ENCODE measurements around the gene MMD.
A peak's percentile ranks its signal among the peaks of the same experiment; 100 is the strongest.

MMD gene

GRCh38 chr17:55351226-55351625, 70.4 kb downstream of the MMD start:
- TF ChIP-seq, protein P1, sequence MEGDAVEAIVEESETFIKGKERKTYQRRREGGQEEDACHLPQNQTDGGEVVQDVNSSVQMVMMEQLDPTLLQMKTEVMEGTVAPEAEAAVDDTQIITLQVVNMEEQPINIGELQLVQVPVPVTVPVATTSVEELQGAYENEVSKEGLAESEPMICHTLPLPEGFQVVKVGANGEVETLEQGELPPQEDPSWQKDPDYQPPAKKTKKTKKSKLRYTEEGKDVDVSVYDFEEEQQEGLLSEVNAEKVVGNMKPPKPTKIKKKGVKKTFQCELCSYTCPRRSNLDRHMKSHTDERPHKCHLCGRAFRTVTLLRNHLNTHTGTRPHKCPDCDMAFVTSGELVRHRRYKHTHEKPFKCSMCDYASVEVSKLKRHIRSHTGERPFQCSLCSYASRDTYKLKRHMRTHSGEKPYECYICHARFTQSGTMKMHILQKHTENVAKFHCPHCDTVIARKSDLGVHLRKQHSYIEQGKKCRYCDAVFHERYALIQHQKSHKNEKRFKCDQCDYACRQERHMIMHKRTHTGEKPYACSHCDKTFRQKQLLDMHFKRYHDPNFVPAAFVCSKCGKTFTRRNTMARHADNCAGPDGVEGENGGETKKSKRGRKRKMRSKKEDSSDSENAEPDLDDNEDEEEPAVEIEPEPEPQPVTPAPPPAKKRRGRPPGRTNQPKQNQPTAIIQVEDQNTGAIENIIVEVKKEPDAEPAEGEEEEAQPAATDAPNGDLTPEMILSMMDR (conservative IDR thresholded peaks at IDR 0.05; ENCODE audit: low read depth, low read length) = no peak
- no peak for DNase-seq (ENCODE audit: low read depth)
- H3K4me3 ChIP-seq (ENCODE audit: low read length) = no peak overlapping the region

- no peak for DNase-seq (ENCODE audit: low read depth)
- TF ChIP-seq, protein P1 (conservative IDR thresholded peaks at IDR 0.05; ENCODE audit: low read depth, low read length) = no peak
Observed at GRCh38 chr17:55350825-55351205, 70.8 kb downstream of the MMD start.

DNA sequence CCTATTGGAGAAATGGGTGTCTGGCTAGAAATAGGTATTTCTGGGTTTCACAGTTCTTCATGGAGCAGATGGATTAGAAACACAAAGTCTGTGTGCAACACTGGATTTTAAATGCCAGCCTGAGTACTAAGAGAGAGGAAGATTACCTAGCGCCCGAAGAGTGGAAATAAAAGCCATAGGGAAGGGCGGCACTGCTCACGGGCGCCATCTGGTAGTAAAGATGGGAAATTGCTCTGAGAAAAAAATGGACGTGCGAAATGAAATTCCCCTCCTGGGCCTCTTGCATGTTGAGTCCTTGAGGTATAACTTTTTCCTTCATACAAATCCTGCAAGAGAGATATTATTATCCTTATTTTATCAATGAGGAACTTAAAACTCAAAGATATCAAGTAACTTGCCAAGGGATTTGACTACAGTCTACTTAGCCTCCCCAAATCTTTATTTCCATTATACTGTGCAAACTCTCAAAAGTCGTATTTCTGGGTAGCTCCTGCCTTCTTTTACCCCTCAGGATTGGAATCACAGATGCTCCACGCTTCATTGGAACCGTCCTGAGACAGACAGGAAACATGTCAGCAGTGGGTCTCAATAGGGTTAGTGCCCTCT, 72.8 kb downstream of the MMD start:
- TF ChIP-seq, protein P1 (conservative IDR thresholded peaks at IDR 0.05; ENCODE audit: low read depth, low read length) = peak; percentile 88
- no peak for DNase-seq (ENCODE audit: low read depth)
- H3K4me3 ChIP-seq (ENCODE audit: low read length) = no peak overlapping the region

More at GRCh38 chr17:55350825-55351205, 70.8 kb downstream of the MMD start:
- H3K4me3 ChIP-seq (ENCODE audit: low read length) = no peak overlapping the region

DNA sequence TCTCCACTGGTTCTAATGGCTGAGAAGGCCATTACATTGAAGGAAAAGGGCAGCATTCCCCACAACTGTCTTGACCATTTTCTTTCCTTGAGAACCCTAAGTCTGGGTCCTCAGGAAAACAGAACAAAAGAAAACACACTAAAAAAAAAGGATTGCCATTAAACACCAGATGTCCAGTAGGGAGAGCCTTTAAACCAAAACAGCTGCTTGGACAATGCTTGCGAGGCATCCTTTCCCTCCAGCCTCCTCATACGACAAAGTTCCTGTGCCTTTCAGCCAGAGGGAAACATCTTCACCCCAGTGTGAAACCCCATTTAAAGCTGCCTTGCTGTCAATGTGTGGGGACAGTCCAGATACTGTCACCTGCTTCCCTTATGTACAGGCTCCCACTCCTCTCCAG, 74.3 kb downstream of the MMD start:
- no peak overlapping the region for H3K4me3 ChIP-seq (ENCODE audit: low read length)
- no peak for DNase-seq (ENCODE audit: low read depth)
- TF ChIP-seq, protein P1 (conservative IDR thresholded peaks at IDR 0.05; ENCODE audit: low read depth, low read length) = no peak

- DNase-seq (ENCODE audit: low read depth) = no peak
- no peak overlapping the region for H3K4me3 ChIP-seq (ENCODE audit: low read length)
- TF ChIP-seq, protein P1 (conservative IDR thresholded peaks at IDR 0.05; ENCODE audit: low read depth, low read length) = no peak
Observed at GRCh38 chr17:55346658-55347057, 75.0 kb downstream of the MMD start.

DNA sequence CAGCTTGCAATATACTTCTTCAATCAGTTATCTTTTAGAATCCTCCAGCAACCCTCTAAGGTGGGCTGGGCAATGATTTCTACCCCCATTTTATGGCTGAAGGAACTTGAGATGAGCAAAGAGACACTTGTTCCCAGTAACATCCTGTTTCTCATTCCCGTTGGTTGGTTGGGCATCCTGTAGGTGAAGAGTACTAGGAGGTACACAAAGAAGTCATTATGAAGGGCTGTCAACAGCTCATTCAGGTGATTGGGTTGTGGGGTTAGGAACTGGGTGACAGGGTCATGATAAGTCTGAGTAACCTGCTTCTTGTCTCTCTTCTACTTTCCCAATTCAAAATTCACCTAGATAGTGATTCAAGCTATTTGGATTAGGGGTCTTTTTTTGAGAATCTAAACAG, 76.5 kb downstream of the MMD start:
- no peak overlapping the region for H3K4me3 ChIP-seq (ENCODE audit: low read length)
- TF ChIP-seq, protein P1 (conservative IDR thresholded peaks at IDR 0.05; ENCODE audit: low read depth, low read length) = no peak
- no peak for DNase-seq (ENCODE audit: low read depth)

GRCh38 chr17:55344514-55344997, 77.1 kb downstream of the MMD start:
- TF ChIP-seq, protein P1 (conservative IDR thresholded peaks at IDR 0.05; ENCODE audit: low read depth, low read length) = no peak
- H3K4me3 ChIP-seq (ENCODE audit: low read length) = no peak overlapping the region
- DNase-seq (ENCODE audit: low read depth) = no peak

Data from retinal pigment epithelial cell (primary cell).